ENCODE results near the gene PDE4B.

PDE4B gene

DNA sequence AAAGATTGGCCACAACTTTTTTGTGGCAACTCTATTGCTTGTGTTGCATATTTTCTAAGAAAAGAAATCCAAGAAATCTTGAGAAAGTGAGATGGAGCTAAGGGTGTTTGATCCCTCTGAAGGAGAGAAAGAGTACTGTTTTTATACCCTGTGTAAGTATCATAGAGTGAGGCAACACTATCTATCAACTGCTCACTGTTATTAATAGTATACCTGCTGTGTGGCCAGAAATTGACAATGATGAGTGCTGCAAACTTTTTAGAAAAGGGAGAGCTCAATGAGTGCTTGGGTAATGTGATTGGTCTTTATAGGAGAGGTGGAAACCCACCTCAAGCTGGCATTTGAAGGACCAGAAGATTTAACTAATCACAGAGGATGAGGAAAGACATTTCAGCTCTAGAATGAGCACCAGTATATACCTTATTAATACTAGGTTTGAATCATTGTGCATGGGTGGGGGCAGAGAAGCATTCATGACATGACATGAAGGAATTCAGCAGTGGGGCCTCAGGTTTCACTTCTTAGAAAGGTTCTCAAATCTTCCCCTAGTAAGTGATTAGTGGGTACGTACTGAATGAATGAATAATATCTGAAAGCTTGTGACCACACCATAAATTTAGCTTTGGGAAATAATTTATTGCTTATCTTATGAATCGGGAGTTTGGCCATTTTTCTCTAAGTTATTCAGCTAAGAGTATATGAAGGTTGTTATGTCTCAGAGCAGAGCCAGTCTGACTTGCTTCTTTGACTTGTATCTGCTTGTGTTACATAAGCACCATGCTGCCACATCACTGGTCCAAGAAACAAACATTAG lies 572.1 kb downstream of the PDE4B start:
- TF ChIP-seq, protein P1, sequence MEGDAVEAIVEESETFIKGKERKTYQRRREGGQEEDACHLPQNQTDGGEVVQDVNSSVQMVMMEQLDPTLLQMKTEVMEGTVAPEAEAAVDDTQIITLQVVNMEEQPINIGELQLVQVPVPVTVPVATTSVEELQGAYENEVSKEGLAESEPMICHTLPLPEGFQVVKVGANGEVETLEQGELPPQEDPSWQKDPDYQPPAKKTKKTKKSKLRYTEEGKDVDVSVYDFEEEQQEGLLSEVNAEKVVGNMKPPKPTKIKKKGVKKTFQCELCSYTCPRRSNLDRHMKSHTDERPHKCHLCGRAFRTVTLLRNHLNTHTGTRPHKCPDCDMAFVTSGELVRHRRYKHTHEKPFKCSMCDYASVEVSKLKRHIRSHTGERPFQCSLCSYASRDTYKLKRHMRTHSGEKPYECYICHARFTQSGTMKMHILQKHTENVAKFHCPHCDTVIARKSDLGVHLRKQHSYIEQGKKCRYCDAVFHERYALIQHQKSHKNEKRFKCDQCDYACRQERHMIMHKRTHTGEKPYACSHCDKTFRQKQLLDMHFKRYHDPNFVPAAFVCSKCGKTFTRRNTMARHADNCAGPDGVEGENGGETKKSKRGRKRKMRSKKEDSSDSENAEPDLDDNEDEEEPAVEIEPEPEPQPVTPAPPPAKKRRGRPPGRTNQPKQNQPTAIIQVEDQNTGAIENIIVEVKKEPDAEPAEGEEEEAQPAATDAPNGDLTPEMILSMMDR (IDR thresholded peaks at IDR 0.05; ENCODE audit: borderline replicate concordance, insufficient read depth, low read depth, low read length), result no peak

DNA sequence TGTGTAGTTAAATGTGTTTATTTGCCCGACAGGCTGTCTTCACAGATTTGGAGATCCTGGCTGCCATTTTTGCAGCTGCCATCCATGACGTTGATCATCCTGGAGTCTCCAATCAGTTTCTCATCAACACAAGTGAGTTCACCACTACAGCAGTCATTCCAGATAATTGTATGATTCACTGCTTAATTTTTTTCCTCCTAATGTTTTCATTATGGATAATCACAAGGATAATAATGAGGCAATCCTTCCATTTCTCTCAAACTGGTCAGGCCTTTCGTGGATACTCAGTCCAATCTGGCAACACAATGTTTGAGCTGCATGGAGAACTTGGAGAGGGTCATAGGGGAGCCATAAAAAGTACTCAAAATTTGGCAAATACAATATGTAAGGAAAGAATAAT lies 572.9 kb downstream of the PDE4B start:
- H3K4me3 ChIP-seq (ENCODE audit: low read depth, low read length), result no peak overlapping the region

More for the DNA sequence above, 572.1 kb downstream of the PDE4B start:
- H3K4me3 ChIP-seq (ENCODE audit: low read depth, low read length), result no peak overlapping the region

DNA sequence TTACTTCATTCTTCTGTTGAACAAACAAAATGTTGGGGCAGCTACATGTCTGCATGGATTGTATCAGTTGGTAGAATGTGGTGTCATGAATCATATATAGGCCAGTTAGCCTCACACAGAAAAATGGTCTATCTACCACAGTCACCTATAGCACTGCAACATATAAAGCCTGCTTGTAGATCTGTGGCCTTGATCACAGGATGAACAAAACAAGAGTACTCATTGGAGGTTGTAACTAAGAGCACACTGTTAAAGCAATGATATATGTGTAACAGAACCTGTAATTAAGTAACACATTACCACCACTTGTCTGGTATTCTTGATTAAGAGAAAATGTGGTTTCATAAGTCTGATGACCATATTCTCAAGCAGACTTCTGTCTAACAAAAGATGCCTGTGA lies 573.9 kb downstream of the PDE4B start:
- TF ChIP-seq, protein P1 (IDR thresholded peaks at IDR 0.05; ENCODE audit: borderline replicate concordance, insufficient read depth, low read depth, low read length), result no peak
- H3K4me3 ChIP-seq (ENCODE audit: low read depth, low read length), result no peak overlapping the region

More for the DNA sequence above, 572.9 kb downstream of the PDE4B start:
- TF ChIP-seq, protein P1 (IDR thresholded peaks at IDR 0.05; ENCODE audit: borderline replicate concordance, insufficient read depth, low read depth, low read length), result no peak

GRCh38 chr1:66367369-66367768 lies 574.7 kb downstream of the PDE4B start:
- H3K4me3 ChIP-seq (ENCODE audit: low read depth, low read length), result no peak overlapping the region
- TF ChIP-seq, protein P1 (IDR thresholded peaks at IDR 0.05; ENCODE audit: borderline replicate concordance, insufficient read depth, low read depth, low read length), result no peak

DNA sequence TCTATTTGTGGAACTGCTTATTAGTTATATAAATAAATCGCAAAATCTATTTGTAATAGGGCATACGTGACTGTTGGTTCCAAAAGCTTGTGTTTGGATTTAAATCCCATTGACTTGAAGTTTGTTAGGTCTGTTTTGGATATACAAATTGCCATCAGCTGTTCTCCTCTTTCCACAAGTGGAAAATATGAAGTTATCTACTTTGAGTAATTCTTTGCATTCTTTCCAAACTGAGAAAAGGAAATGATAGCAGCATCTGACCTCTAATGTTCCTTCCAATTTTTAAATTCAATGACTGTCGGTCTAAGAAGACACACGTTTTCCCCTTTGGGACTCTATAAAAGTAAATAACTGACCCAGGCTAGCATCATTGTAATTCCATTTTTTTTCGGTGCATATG lies 575.6 kb downstream of the PDE4B start:
- no peak overlapping the region for H3K4me3 ChIP-seq (ENCODE audit: low read depth, low read length)
- TF ChIP-seq, protein P1 (IDR thresholded peaks at IDR 0.05; ENCODE audit: borderline replicate concordance, insufficient read depth, low read depth, low read length), result no peak

- TF ChIP-seq, protein P1 (IDR thresholded peaks at IDR 0.05; ENCODE audit: borderline replicate concordance, insufficient read depth, low read depth, low read length), result no peak
- H3K4me3 ChIP-seq (ENCODE audit: low read depth, low read length), result no peak overlapping the region
Measured at GRCh38 chr1:66370462-66370971, 577.8 kb downstream of the PDE4B start.

All from GM12875 (cell line).